Activated B cell treated with CpG ODN at 0.5 μM for 24 hours (primary cell): ENCODE results near the gene ECD. TPM values are rescaled to one million over a fixed set of nuclear protein-coding genes. Genes with fewer than 3 reads are reported as not detected.

Source experiments
- ATAC-seq: fragments of 200-7000 bp; cut with Tn5 transposase; one replicate; pipeline ENCODE4 v1.10.0; 2021; ENCODE audit warnings: low read depth, mild to moderate bottlenecking, moderate library complexity
- CTCF ChIA-PET: fragments of 350-600 bp; sonication (Branson Sonifier 250); formaldehyde crosslinking; loops from one replicate; lab custom pipeline; 2021; ENCODE audit warnings: antibody characterized with exemption; lab: Charles Lee
- POLR2A ChIA-PET: fragments of 350-600 bp; sonication (Branson Sonifier 250); formaldehyde crosslinking; loops from one replicate; lab custom pipeline; 2021; ENCODE audit warnings: antibody characterized with exemption; lab: Charles Lee
- DNase-seq: peaks from one replicate; pipeline ENCODE4 v3.0.0; 2022
- H3K27ac Mint-ChIP-seq: one replicate; pipeline ENCODE4 v1.8.0; 2020; ENCODE audit warnings: mixed read lengths
- H3K27me3 Mint-ChIP-seq: one replicate; pipeline ENCODE4 v1.8.0; 2021; ENCODE audit warnings: mixed read lengths
- H3K36me3 Mint-ChIP-seq: one replicate; pipeline ENCODE4 v1.8.0; 2021; ENCODE audit warnings: low read depth, mixed read lengths
- H3K4me1 Mint-ChIP-seq: one replicate; pipeline ENCODE4 v1.8.0; 2021; ENCODE audit warnings: mixed read lengths
- H3K4me3 Mint-ChIP-seq: one replicate; pipeline ENCODE4 v1.8.0; 2020; ENCODE audit warnings: mild to moderate bottlenecking, mixed read lengths
- H3K9me3 Mint-ChIP-seq: one replicate; pipeline ENCODE4 v1.8.0; 2020; ENCODE audit warnings: mixed read lengths
- CTCF ChIP-seq: fragments of 200-600 bp; IDR thresholded peaks from one replicate; pipeline ENCODE4 v1.8.0; 2022; ENCODE audit warnings: antibody characterized with exemption, mild to moderate bottlenecking
- intact Hi-C: fragments of 100-400 bp; cut with micrococcal nuclease; formaldehyde crosslinking; loops from one replicate; pipeline ENCODE4 v1.15.1; 2024
- total RNA-seq: library from RNA; stranded (reverse); gene quantifications from 2 replicates; pipeline ENCODE4 v1.2.3, GENCODE V29; 2022

Gene ECD
- total RNA-seq, 1 donor from 2014 or later, result 35.0 TPM

GRCh38 chr10:73209705-73210104 lies 41.9 kb upstream of the ECD start:
- POLR2A ChIA-PET, result no interaction called here
- H3K27ac Mint-ChIP-seq, result no peak overlapping the region
- TF ChIP-seq CTCF, result no peak
- DNase-seq (no peak), ATAC-seq (no peak)
- no peaks in the 10 kb centered on the region for H3K27me3 Mint-ChIP-seq
- intact Hi-C loops, result no loop called here
- H3K9me3 Mint-ChIP-seq, result no peaks in the 10 kb centered on the region
- H3K36me3 Mint-ChIP-seq, result peaks cover 39% of the 10 kb centered on the region
- no peaks in the 10 kb centered on the region for H3K4me1 Mint-ChIP-seq
- CTCF ChIA-PET, result no interaction called here
- H3K4me3 Mint-ChIP-seq, result no peak overlapping the region

GRCh38 chr10:73207883-73208282 lies 40.1 kb upstream of the ECD start:
- no peak overlapping the region for H3K4me3 Mint-ChIP-seq
- intact Hi-C loops, result no loop called here
- ATAC-seq, result no peak
- CTCF ChIA-PET, result no interaction called here
- no peak for DNase-seq
- H3K9me3 Mint-ChIP-seq, result no peaks in the 10 kb centered on the region
- POLR2A ChIA-PET, result no interaction called here
- H3K36me3 Mint-ChIP-seq, result peaks cover 29% of the 10 kb centered on the region
- no peak for TF ChIP-seq CTCF
- no peaks in the 10 kb centered on the region for H3K4me1 Mint-ChIP-seq
- H3K27me3 Mint-ChIP-seq, result no peaks in the 10 kb centered on the region
- H3K27ac Mint-ChIP-seq, result no peak overlapping the region

GRCh38 chr10:73206385-73206784 lies 38.6 kb upstream of the ECD start:
- ChIA-PET CTCF (no interaction called here), POLR2A (no interaction called here)
- intact Hi-C loops, result no loop called here
- Mint-ChIP-seq H3K4me1 (no peaks in the 10 kb centered on the region), H3K27me3 (no peaks in the 10 kb centered on the region), H3K36me3 (peaks cover 28% of the 10 kb centered on the region), H3K9me3 (no peaks in the 10 kb centered on the region), H3K4me3 (no peak overlapping the region), H3K27ac (no peak overlapping the region)
- DNase-seq (no peak), ATAC-seq (no peak)
- TF ChIP-seq CTCF, result no peak

GRCh38 chr10:73205890-73206289 lies 38.1 kb upstream of the ECD start:
- Mint-ChIP-seq H3K36me3 (peaks cover 30% of the 10 kb centered on the region), H3K27me3 (no peaks in the 10 kb centered on the region), H3K4me1 (no peaks in the 10 kb centered on the region), H3K27ac (no peak overlapping the region), H3K9me3 (no peaks in the 10 kb centered on the region), H3K4me3 (no peak overlapping the region)
- POLR2A ChIA-PET, result no interaction called here
- intact Hi-C loops, result no loop called here
- DNase-seq (no peak), ATAC-seq (no peak)
- TF ChIP-seq CTCF, result no peak
- CTCF ChIA-PET, result no interaction called here

GRCh38 chr10:73205081-73205480 lies 37.3 kb upstream of the ECD start:
- DNase-seq, result no peak
- TF ChIP-seq CTCF, result no peak
- Mint-ChIP-seq H3K36me3 (peaks cover 30% of the 10 kb centered on the region), H3K4me1 (no peaks in the 10 kb centered on the region), H3K27ac (no peak overlapping the region), H3K4me3 (no peak overlapping the region), H3K9me3 (no peaks in the 10 kb centered on the region), H3K27me3 (no peaks in the 10 kb centered on the region)
- ChIA-PET POLR2A (no interaction called here), CTCF (no interaction called here)
- intact Hi-C loops, result no loop called here
- ATAC-seq, result no peak
